ENCODE results near the gene ZNF24.

GRCh38 chr18:35371412-35372195 is 27.4 kb upstream of the ZNF24 start:
- no peak for TF ChIP-seq CTCF (conservative IDR thresholded peaks at IDR 0.05; ENCODE audit: low read depth, low read length)
- no peak for TF ChIP-seq POLR2A (IDR thresholded peaks at IDR 0.05; ENCODE audit: low read depth, low read length)
- TF ChIP-seq CEBPB (IDR thresholded peaks at IDR 0.05; ENCODE audit: low read depth, low read length), result no peak
- TF ChIP-seq MAZ (IDR thresholded peaks at IDR 0.05; ENCODE audit: borderline replicate concordance, low read depth, low read length), result no peak
- TF ChIP-seq RFX5 (IDR thresholded peaks at IDR 0.05; ENCODE audit: low read depth, low read length), result no peak
